Neural cell (in vitro differentiated cells): ENCODE measurements around the gene CLTB. TPM values are rescaled to one million over a fixed set of nuclear protein-coding genes. Genes with fewer than 3 reads are reported as not detected.
A peak's percentile ranks its signal among the peaks of the same experiment; 100 is the strongest.

ENCODE experiments used
- H2AFZ ChIP-seq: fragments of 200-600, 300-800 bp; sonication (generic), shearing (Covaris generic); 2 replicates; pipeline ENCODE4 v1.6.0; 2014; ENCODE audit warnings: low read depth, mild to moderate bottlenecking, antibody characterized with exemption, low read length, moderate library complexity
- H3F3A ChIP-seq: fragments of 200-600 bp; shearing (Covaris generic); 2 replicates; pipeline ENCODE4 v1.6.1; 2016; ENCODE audit warnings: mild to moderate bottlenecking, moderate library complexity, mixed read lengths, antibody characterized with exemption, low read length; ENCODE audit not compliant: insufficient read depth, poor library complexity, severe bottlenecking
- H3K27ac ChIP-seq: fragments of 200-600, 300-800 bp; sonication (generic), shearing (Covaris generic); 2 replicates; pipeline ENCODE4 v1.5.1; 2014; ENCODE audit warnings: mild to moderate bottlenecking, low read length, moderate library complexity
- H3K27me3 ChIP-seq: fragments of 300-800, 200-600 bp; sonication (generic), shearing (Covaris generic); 2 replicates; pipeline ENCODE4 v1.6.0; 2014; ENCODE audit warnings: mild to moderate bottlenecking, low read depth, low read length, moderate library complexity; ENCODE audit not compliant: insufficient read depth
- H3K36me3 ChIP-seq: fragments of 300-800, 200-600 bp; sonication (generic), shearing (Covaris generic); 2 replicates; pipeline ENCODE4 v1.5.1; 2014; ENCODE audit warnings: mild to moderate bottlenecking, antibody characterized with exemption, low read length, moderate library complexity; ENCODE audit not compliant: insufficient read depth
- H3K4me2 ChIP-seq: fragments of 300-800, 200-600 bp; sonication (generic), shearing (Covaris generic); 2 replicates; pipeline ENCODE4 v1.6.0; 2014; ENCODE audit warnings: mild to moderate bottlenecking, low read length
- H3K4me3 ChIP-seq: fragments of 300-800, 200-600 bp; sonication (generic), shearing (Covaris generic); 2 replicates; pipeline ENCODE4 v1.5.1; 2014; ENCODE audit warnings: mild to moderate bottlenecking, low read length, moderate library complexity
- H3K79me2 ChIP-seq: fragments of 200-600 bp; shearing (Covaris generic); replicated peaks from 2 replicates; pipeline ENCODE4 v1.6.0; 2014; ENCODE audit warnings: mild to moderate bottlenecking, low read length, moderate library complexity; ENCODE audit not compliant: insufficient read depth
- H3K9ac ChIP-seq: fragments of 300-800, 200-600 bp; sonication (generic), shearing (Covaris generic); 2 replicates; pipeline ENCODE4 v1.6.1; 2016; ENCODE audit warnings: mild to moderate bottlenecking, low read length, mixed read lengths
- H3K9me2 ChIP-seq: fragments of 200-600 bp; shearing (Covaris generic); 2 replicates; pipeline ENCODE4 v1.6.1; 2016; ENCODE audit warnings: mild to moderate bottlenecking, low read length, mixed read lengths; ENCODE audit not compliant: insufficient read depth
- H3K9me3 ChIP-seq: fragments of 200-600, 300-800 bp; sonication (generic), shearing (Covaris generic); 2 replicates; pipeline ENCODE4 v1.6.1; 2016; ENCODE audit warnings: mild to moderate bottlenecking, mixed run types, low read length, moderate library complexity, mixed read lengths
- H4K20me1 ChIP-seq: fragments of 200-600 bp; shearing (Covaris generic); 2 replicates; pipeline ENCODE4 v1.6.1; 2016; ENCODE audit warnings: mild to moderate bottlenecking, mixed run types; ENCODE audit not compliant: insufficient read depth
- CTCF ChIP-seq: fragments of 450-650 bp; IDR thresholded peaks from 2 replicates; pipeline ENCODE4 v1.5.1; 2014; ENCODE audit warnings: antibody characterized with exemption, mild to moderate bottlenecking, moderate library complexity; ENCODE audit not compliant: poor library complexity, severe bottlenecking
- EP300 ChIP-seq: fragments of 450-650 bp; conservative IDR thresholded peaks from 2 replicates; pipeline ENCODE4 v1.6.1; 2014; ENCODE audit warnings: antibody characterized with exemption, mild to moderate bottlenecking, moderate library complexity; ENCODE audit not compliant: poor library complexity, severe bottlenecking
- EZH2 ChIP-seq: fragments of 200-600, 300-800 bp; shearing (Covaris generic), sonication (generic); IDR thresholded peaks from 2 replicates; pipeline ENCODE4 v1.6.1; 2014; ENCODE audit warnings: antibody characterized with exemption, low read length, borderline replicate concordance, mild to moderate bottlenecking; ENCODE audit not compliant: insufficient read depth, poor library complexity, severe bottlenecking
- MXI1 ChIP-seq: fragments of 450-650 bp; conservative IDR thresholded peaks from 2 replicates; pipeline ENCODE4 v1.6.1; 2014; ENCODE audit warnings: antibody characterized with exemption, mild to moderate bottlenecking; ENCODE audit not compliant: poor library complexity, severe bottlenecking
- POLR2AphosphoS5 ChIP-seq: IDR thresholded peaks from 2 replicates; pipeline ENCODE4 v1.6.1; 2012
- RAD21 ChIP-seq: fragments of 450-650 bp; conservative IDR thresholded peaks from 2 replicates; pipeline ENCODE4 v1.6.1; 2014; ENCODE audit warnings: antibody characterized with exemption, mild to moderate bottlenecking, moderate library complexity
- REST ChIP-seq: IDR thresholded peaks from 2 replicates; pipeline ENCODE4 v1.6.1; 2012; ENCODE audit warnings: borderline replicate concordance
- SMC3 ChIP-seq: fragments of 450-650 bp; conservative IDR thresholded peaks from 2 replicates; pipeline ENCODE4 v1.6.1; 2014; ENCODE audit warnings: antibody characterized with exemption, mild to moderate bottlenecking, moderate library complexity; ENCODE audit not compliant: poor library complexity
- polyA plus RNA-seq: library from polyadenylated mRNA; depleted of rRNA; stranded (reverse); fragments of >200 nt; gene quantifications from 2 replicates; pipeline ENCODE4 v1.2.3, GENCODE V29; 2014

CLTB gene
- polyA plus RNA-seq, 1 donor from 2014 or later: 239 TPM

DNA sequence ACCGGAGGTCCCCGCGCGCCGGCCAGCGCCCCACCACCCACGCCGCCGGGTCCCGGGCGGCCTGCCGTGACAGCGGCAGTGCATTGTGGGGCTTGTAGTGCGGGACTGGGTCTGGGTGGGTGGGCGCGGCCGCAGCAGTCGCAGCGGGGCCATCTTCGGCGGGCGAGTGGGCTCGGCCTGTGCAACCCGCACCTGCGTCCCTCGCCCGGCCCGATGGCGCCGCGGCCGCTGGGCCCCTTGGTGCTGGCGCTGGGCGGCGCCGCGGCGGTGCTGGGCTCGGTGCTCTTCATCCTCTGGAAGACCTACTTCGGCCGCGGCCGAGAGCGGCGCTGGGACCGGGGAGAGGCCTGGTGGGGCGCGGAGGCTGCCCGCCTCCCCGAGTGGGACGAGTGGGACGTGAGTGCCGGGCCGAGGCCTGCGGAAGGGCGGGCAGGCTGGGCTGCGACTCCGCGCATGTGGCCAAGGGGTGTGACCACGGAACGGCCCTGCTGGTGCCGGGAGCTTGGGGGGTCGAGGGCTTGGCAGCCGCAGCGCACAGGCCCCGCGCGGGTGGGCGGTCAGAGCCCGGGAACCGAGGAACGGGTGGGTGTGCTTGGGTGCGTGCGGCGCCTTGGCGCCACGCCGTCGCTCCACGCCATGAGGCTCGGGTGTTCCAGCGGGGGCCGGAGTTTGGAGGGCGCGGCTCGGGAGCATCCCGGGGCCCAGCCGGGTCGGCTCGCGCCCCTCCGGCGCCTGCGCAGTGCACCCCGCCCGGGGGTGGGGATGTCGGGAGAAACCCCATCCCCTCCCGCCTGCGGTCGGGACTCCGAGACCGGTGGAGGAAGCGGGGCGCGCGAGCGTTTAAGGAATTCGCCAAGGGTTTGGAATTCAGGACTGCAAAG lies 50.7 kb downstream of the CLTB start, which contains the start of gene ARL10:
Gene ARL10, plus strand, starts transcription at position 137 of the 881 bp plus-strand sequence. Its CDS starts 77 bp downstream, at position 214.
- no peaks in the 10 kb centered on the region for H3K9me3 ChIP-seq
- peak within 1 kb of the TSS; percentile 8 for H3K27ac ChIP-seq

More for the DNA sequence above, 50.7 kb downstream of the CLTB start, which contains the start of gene ARL10:
- Histone ChIP-seq H3K79me2 (peaks cover 7% of the 10 kb centered on the region), H3K4me3 (peak within 1 kb of the TSS; percentile 97), H3F3A (no peaks in the 10 kb centered on the region), H2AFZ (peak within 1 kb of the TSS; percentile 69), H3K36me3 (no peaks in the 10 kb centered on the region), H3K9ac (peak within 1 kb of the TSS; percentile 87), H4K20me1 (no peaks in the 10 kb centered on the region), H3K9me2 (no peaks in the 10 kb centered on the region), H3K27me3 (no peaks in the 10 kb centered on the region), H3K4me2 (peak within 1 kb of the TSS; percentile 65)
- no peak for TF ChIP-seq REST
- TF ChIP-seq MXI1: peak; percentile 67
- no peak for TF ChIP-seq CTCF
- peak; percentile 77 for TF ChIP-seq POLR2AphosphoS5
- TF ChIP-seq EZH2: no peak
- no peak for TF ChIP-seq RAD21
- TF ChIP-seq SMC3: no peak
- TF ChIP-seq EP300: no peak
